ENCODE measurements around the gene AZIN2.

DNA sequence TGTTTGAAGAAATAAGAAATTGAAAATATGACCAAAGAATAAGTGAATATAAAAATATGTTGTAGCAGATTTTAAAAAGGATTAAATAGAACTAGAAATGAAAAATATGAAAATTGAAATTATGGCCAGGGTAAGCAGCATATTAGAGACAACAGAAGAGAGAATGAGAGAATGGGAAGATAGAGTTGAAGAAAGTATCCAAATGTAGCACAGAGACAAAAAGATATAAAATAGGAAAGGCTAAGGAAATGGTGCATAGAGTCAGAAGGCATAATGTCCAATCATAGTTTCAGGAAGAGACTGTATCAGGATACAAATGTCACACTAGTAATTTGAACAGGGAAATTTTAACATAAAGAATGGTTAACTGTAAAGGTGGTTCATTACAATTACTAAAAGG is 29.5 kb downstream of the AZIN2 start:
- TF ChIP-seq, protein P1, sequence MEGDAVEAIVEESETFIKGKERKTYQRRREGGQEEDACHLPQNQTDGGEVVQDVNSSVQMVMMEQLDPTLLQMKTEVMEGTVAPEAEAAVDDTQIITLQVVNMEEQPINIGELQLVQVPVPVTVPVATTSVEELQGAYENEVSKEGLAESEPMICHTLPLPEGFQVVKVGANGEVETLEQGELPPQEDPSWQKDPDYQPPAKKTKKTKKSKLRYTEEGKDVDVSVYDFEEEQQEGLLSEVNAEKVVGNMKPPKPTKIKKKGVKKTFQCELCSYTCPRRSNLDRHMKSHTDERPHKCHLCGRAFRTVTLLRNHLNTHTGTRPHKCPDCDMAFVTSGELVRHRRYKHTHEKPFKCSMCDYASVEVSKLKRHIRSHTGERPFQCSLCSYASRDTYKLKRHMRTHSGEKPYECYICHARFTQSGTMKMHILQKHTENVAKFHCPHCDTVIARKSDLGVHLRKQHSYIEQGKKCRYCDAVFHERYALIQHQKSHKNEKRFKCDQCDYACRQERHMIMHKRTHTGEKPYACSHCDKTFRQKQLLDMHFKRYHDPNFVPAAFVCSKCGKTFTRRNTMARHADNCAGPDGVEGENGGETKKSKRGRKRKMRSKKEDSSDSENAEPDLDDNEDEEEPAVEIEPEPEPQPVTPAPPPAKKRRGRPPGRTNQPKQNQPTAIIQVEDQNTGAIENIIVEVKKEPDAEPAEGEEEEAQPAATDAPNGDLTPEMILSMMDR (IDR thresholded peaks at IDR 0.05): no peak
- TF ChIP-seq EP300 (IDR thresholded peaks at IDR 0.05) (no peak), POLR2A (IDR thresholded peaks at IDR 0.05; ENCODE audit: low read depth) (no peak), POLR2AphosphoS5 (IDR thresholded peaks at IDR 0.05) (no peak)

All from esophagus muscularis mucosa (tissue), 4 donors.